NCI-H446 treated with DMSO at 0.1 percent for 48 hours (cell line): ENCODE measurements around the gene MAPKBP1.

Experiments
- DNase-seq: peaks from one replicate; lab custom pipeline; 2025; lab: John Stamatoyannopoulos, UW

MAPKBP1 gene

DNA sequence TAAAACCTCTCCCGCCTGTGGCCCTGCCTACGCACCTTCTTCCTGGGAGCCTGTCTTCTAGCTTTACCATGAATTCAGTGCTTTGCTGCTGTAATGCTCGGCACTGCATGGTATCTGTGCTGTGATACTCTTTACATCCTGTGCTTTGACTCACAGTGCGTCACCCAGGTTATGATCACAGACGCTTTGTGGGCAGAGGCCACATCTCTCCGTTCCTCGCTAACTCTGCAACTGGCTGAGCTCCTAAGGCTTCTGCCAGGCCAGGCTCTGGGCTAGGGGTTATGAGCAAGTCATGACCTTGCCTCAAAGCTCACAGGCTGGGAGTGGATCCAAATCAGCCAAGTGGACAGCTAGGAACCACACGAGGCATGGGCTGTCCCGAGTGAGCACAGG lies 96.4 kb downstream of the MAPKBP1 start:
- no peak for DNase-seq

GRCh38 chr15:41871175-41871905 lies 97.1 kb downstream of the MAPKBP1 start:
- no peak for DNase-seq

GRCh38 chr15:41872166-41872747 lies 98.0 kb downstream of the MAPKBP1 start:
- DNase-seq = no peak

DNA sequence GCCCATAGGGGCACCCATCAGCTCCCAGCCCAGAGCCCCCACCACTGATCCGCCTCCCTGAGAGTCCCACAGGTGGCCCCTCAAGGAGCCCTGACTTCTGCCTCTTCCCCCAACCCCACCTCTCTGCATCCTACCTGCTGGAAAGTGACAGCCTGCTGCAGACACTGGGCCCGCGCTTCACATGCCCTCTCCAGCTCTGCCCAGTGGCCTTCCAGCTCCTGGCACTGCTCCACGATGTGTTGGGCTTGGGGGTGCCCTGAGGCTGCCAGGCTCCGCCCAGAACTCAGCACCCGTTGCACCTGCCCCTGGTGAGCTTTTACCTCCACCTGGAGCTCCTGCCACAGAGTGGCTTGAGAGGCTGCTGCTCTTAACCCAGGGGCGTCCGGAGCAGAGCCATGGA lies 99.4 kb downstream of the MAPKBP1 start:
- no peak for DNase-seq

GRCh38 chr15:41874736-41875135 lies 100.5 kb downstream of the MAPKBP1 start:
- no peak for DNase-seq

- DNase-seq = no peak
These were observed 101.7 kb downstream of the MAPKBP1 start for GRCh38 chr15:41876007-41876406.

- DNase-seq = no peak
These were observed 102.4 kb downstream of the MAPKBP1 start for GRCh38 chr15:41876689-41877088.
